Fibroblast of mammary gland (primary cell): Measurements from ENCODE around the gene MRPL36.

Experiments
- DNase-seq: peaks from one replicate; pipeline ENCODE4 v3.0.0-alpha.2; 2010; ENCODE audit warnings: low read depth
- H3K4me3 ChIP-seq: 2 replicates; pipeline ENCODE4 v1.5.1; 2011; ENCODE audit warnings: low read depth, mild to moderate bottlenecking, low read length, moderate library complexity; ENCODE audit not compliant: control insufficient read depth
- TF ChIP-seq, protein P1 (sequence below): conservative IDR thresholded peaks from 2 replicates; pipeline ENCODE4 v1.5.1; 2011; ENCODE audit warnings: low read depth, low read length, inconsistent platforms; ENCODE audit not compliant: control insufficient read depth, insufficient read depth

MRPL36 gene

DNA sequence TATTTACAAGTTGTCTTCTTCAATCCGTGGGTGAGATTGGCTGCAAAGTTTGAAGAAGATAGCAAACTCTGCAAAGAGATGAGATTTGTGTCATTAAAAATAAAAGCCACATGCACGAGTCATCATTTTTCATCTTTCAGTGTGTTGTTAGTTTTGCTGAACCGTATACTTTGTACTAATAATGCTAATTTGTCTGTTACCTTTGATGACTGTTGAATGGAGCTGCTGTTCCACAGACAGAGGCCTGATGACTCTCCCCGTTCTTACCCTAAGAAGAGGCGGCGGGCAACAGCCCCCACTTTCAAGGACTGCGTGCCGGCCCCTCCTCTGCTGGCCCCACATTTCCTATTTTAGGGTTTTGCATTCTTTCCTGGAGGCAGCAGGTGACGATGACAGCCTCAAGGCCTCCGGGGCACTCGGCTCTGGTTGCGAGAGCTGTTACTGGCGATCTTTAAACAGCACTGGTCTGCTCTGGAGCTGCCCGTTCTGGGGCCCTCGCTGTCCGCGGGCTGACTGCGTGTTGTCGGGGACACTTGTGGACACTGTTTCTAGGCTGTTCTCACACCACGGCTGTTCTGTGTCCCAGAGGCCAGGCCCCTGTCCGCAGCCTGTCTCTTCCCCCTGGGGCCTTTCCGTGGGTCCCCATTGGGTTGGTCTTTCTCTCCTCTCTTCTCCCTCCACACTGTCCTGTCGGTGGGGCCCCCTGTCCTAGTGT lies 36.7 kb upstream of the MRPL36 start:
- H3K4me3 ChIP-seq = no peak overlapping the region
- no peak for DNase-seq
- TF ChIP-seq, protein P1, sequence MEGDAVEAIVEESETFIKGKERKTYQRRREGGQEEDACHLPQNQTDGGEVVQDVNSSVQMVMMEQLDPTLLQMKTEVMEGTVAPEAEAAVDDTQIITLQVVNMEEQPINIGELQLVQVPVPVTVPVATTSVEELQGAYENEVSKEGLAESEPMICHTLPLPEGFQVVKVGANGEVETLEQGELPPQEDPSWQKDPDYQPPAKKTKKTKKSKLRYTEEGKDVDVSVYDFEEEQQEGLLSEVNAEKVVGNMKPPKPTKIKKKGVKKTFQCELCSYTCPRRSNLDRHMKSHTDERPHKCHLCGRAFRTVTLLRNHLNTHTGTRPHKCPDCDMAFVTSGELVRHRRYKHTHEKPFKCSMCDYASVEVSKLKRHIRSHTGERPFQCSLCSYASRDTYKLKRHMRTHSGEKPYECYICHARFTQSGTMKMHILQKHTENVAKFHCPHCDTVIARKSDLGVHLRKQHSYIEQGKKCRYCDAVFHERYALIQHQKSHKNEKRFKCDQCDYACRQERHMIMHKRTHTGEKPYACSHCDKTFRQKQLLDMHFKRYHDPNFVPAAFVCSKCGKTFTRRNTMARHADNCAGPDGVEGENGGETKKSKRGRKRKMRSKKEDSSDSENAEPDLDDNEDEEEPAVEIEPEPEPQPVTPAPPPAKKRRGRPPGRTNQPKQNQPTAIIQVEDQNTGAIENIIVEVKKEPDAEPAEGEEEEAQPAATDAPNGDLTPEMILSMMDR = no peak

DNA sequence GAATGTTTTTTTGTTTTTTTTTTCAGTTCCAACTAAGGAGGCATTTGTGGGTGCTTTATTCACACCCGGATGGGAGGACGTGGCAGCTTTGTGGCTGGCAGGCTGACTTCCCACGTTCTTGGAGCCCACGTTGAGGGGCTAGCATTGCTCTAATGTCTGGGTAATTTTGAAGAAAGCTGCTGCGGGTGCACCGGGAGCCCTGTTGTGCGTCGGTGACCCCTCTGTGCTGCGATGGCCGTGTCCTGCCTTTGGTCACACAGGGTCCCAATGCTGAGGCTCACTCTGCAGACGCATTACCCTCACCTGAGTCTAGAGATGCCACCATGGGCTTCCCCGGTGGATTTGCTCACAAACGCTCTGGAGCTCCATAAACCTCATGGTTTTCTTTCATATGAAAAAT lies 35.8 kb upstream of the MRPL36 start:
- TF ChIP-seq, protein P1 = no peak
- H3K4me3 ChIP-seq = no peak overlapping the region
- no peak for DNase-seq

DNA sequence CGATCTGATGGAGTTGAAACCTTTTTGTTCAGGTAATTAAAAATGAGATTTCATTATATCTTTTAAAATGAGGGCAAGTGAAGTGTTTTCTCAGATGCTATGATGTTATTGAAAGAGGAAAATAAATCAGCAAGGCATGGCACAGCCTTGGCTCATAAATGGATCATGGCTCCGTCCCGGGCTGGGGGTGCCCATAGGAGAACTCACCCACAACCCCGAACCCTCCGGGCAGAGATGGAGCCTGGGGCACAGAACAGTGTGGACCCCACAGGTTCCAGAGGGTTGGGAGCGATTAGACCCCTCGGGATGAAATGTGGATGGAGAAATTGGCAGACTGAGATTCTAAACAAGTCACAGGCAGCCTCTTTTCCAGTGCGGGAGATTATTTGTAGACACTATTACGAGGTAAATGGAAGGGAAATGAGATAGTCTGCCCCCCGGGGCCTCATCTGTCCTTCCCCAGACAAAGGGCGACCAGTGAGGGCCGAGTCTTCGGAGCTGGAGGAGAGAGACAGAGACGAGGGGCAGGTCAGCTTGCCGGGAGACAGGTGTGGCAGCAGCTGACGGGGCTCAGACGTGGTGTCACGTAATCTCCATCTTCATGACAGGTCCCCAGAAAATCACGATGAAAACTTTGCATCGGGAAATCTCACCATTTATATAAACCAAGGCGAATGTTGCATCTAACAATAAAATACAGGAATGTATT lies 35.2 kb upstream of the MRPL36 start:
- TF ChIP-seq, protein P1 = no peak
- no peak for DNase-seq

DNA sequence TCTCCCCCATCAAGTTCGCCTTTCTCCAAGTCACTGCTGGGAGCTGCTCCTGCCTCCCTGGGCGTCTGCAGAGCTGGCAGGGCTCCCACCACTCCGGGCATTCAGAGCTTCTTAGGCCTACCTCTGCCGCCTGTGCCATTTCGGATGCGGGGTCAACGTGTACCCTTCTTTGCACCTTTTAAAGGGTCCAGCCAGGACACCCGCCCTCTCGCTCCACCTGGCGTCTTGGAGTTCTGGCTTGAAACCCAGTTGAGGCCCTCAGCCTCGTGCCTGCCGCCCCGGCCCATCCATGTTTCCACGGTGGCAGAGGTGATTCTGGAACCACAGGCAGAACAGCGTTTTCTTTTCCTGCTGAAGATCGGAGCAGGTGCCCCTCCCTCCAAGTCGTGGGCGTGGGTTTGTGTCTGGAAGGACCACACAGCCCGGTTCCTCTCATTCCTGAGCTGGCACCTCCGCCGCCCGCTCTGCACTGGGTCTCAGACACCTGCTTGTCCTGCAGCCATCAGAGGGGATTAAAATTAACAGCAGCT lies 34.5 kb upstream of the MRPL36 start:
- H3K4me3 ChIP-seq = no peak overlapping the region
- TF ChIP-seq, protein P1 = no peak
- DNase-seq = no peak

More for the DNA sequence above, 35.2 kb upstream of the MRPL36 start:
- no peak overlapping the region for H3K4me3 ChIP-seq

DNA sequence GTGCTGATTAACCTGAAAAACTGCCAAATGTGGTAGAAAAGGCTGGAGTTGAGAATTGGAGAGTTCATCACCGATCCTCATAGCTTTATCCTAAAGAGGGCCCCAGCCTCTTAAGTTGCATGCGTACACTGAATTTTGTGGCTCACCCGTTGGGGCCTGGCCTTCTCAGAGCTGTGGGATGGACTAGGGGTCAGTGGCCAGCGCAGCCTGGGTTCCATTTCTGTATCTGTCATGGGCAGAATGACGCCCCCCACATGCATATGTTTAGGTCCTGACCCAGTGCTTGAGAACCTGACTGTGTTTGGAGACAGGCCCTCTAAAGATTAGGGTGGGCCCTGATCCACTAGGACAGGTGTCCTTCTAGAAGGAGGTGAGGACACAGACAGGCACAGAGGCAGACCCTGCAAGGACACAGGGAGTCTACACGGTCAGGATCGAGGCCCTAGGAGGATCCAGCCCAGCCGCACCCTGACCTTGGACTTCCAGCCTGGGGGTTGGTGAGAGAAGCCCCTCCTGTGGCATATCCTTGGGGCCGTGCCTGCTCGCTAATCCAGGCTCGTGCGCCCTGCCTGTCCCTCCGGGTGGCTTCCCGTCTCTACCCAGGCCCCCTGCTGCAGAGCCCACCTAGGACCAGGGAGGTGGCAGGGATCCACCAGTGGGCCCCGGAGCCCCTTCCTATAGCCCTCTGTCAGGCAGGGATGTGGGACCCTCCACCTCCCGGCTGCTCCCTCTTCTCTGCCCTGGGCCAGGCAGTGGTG lies 33.8 kb upstream of the MRPL36 start:
- TF ChIP-seq, protein P1 = no peak
- DNase-seq = no peak
- H3K4me3 ChIP-seq = no peak overlapping the region

DNA sequence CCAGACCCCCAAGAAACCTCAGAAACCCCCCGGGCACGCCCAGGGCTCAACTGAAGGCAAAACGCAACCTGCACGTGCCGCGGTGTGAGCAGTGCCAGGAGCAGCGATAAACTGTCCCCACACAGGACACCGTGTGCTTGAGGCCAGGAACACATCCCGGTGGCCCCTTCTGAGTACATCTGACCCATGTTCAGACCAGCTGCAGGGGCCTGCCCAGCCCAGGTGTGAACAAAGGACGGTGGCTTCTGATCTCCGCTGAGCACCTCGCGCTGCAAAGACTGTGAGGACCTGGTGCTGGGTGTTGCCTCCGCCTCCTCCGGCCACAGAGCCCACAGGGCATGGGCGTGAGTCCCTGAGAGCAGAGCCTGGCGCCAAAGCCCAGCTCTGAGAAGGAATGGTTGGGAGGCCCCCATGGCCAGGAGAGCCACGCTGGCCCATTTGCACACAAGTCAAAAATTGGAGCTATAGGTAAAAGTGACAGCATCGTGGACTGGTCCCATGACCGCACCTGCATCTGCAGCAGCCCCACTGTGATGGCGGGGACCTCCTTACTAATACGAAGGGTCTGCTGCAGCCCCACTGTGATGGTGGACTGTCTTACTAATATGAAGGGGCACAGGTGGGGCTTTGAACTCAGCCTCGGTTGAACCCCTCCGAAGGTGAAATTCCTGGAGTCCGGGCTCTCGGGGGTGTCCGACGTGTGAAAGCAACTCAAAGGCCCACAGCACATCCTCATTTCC lies 33.0 kb upstream of the MRPL36 start:
- no peak for DNase-seq
- TF ChIP-seq, protein P1 = no peak
- H3K4me3 ChIP-seq = no peak overlapping the region
